Activated T-cell treated with anti-CD3 and anti-CD28 coated beads for 4 hours (primary cell): Measurements from ENCODE around the gene RET.

Source experiments
- DNase-seq: peaks from one replicate; pipeline ENCODE4 v3.0.0-alpha.2; 2020

The RET gene

DNA sequence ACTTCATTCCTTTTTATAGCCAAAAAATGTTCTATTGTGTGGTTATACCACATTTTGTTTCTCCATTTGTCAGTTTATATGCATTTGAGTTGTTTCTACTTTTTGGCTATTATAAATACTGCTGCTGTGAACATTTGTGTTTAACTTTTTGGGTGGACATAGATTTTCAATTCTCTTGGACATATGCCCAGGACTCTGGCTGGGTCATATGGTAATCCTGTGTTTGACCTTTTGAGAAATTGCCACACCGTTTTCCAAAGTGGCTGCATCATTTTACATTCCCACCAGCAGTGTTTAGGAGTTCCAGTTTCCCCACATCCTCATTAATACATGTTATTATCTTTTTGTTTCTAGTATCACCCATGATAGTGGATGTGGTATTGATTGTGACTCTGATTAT, 100.7 kb downstream of the RET start:
- DNase-seq = no peak
